Activated CD4-positive, alpha-beta T cell treated with anti-CD3 and anti-CD28 coated beads for 48 hours (primary cell): ENCODE data around the gene TRIM54.
"Not testable (repeated sequence)": the region's sequence is repeated elsewhere in the genome, so short reads cannot be mapped to it uniquely, and the experiment has no call there.

ENCODE experiments used
- DNase-seq: peaks from one replicate; pipeline ENCODE4 v3.0.0-alpha.2; 2020

Gene TRIM54

DNA sequence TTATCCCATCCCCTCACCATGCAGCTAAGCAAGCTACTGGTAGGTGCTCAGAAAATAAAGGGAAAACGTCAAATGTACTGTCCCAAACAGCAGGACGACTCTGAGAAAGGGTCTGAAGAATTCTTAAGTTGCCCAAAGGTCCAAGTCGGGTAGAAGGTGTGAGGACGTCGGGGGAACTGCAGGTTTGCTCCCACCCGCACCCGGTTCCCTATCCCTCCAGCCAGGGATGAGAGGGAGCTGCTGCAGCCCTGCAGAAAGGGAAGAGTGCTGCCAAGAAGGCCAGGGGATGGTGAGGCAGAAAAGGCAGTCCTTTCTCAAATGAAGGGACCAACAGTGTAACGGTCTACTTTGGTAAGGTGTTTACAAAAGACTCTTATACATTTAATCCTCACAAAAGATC lies 32.9 kb downstream of the TRIM54 start:
- no peak for DNase-seq

DNA sequence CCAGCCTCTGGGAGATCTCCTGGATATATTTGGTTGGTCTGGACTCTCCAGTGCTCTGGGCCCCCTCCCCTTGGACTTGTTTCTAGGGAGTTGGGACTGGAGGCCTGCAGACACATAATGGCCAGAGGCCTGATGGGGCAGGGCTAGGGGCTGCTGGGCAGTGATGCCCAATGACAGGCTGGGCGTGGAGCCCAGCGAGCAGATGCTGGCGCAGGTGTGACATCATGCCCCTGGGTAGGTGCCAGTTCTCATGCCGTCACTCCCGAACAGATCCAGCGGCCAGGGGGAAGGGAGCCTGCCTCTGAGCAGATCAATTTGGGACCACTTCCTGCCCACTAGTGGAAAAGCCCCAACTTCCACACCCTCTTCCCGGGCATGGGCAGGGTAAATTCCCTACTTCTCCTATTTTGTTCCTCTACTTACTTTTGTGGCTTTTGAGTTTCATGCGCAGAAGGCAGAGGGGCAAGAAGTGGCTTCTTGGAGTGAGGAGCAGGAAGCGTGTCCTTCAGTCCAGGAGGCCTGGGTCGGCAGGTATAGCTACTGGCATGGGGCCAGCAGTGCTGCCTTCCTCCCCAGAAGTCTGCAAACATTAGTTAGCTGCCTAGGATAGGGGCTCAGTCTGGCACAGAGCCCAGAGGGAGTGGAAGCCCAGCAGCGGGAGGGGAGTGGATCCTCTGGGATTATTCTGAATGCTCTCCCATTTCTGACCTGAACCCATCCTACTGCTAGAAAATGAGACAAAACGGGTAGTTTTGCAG lies 34.6 kb downstream of the TRIM54 start:
- no peak for DNase-seq

DNA sequence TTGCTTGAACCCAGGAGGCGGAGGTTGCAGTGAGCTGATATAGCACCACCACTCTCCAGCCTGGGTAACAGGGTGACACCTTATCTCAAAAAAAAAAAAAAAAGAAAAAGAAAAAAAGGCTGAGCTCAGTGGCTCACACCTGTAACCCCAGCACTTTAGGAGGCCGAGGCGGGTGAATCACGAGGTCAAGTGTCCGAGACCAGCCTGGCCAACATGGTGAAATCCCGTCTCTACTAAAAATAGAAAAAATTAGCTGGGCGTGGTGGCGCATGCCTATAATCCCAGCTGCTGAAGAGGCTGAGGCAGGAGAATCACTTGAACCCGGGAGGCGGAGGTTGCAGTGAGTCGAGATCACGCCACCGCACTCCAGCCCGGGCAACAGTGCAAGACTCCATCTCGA lies 37.6 kb downstream of the TRIM54 start:
- not testable (repeated sequence) for DNase-seq

DNA sequence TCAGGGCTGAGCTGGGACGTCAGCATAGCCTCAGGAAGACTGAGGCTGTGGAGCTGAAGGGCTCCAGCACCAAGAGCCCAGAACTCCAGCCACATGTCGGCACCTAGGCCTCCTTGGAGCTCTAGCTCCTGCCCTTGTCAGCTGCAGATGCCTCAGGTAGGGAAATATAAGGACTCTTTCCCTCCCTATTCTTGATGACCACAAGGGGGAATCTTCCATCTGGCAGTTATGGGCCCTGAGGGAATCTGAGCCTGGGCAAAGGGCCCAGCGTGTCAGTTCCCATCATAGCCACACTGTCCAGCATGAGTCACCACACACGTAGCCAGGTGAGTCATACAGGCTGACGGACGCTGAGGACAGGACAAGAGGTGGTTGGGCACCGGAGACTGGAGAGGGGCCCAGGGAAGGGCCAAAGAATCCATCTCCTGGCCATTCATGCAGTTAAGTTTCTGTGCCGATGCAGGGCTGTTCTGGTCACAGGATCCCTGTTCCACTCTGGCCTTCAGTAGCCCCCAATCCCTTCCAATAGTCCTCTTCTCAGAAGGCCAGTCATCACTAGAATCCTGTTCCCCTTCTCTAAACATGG lies 38.8 kb downstream of the TRIM54 start:
- no peak for DNase-seq

DNA sequence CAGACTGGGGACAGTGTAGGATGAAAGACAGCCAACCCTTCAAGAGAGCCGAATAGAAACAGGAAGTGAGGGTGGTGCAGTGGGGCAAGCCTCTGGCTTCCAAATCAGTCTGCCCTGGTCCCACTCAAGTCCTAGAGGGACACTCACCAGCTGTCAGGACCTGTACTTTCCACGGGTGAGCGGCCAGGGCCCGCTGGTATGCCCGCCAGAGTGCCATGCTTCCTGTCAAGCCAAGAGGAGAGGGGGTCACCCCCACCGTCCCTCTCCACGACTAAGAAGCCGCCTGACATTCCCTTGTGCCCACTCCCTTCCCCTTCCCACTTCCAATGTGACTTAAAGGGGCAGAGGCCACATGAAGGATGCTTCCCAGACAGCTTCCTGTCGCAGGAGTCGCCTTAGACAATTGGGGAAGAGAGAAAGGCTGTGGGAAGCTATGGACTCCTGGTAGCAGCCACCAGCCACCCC lies 40.1 kb downstream of the TRIM54 start:
- DNase-seq = no peak

DNA sequence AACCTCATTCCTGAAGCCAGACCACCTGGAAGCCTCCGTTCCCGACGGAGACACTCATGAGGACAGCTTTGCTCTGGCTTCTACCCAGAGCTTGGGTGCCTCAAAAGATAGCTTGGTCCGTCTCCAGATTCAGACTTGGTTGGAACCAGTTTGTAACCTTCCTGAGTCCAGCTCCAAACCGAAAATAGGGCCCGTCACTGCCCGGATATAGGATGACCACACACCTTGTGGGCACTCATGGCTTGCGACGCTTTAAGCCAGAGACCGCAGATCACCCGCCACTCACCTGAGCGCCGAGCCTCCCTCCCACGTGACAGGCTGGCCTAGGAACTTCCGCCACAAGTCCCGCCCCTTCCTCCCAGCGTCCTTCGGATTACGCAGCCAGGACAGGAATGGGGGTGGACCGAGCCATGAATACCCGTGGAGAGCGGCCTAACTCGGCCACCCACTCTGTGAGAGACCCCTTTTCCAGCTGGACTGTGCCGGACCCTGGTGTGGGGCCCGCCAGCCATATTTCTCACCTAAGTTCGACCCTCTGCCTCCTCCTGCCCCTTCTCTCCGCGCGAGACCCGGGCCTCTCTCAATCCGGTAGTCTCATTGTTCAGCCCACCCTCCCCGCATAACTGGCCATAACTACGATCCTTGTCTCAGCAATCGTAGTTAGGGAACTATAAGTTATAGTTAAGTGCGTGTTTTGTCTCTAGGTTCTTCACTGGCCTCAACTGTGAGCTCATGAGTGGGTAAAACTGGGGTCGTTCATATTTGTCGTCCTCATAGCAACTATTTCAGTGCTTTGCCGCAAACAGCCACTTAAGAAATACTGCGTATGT lies 40.8 kb downstream of the TRIM54 start, which contains the start of gene MPV17:
TSS of gene MPV17 (minus strand) at position 332 of the 830 bp plus-strand sequence. CDS start 580 bp downstream, outside the sequence.
- DNase-seq = peak; percentile 93

DNA sequence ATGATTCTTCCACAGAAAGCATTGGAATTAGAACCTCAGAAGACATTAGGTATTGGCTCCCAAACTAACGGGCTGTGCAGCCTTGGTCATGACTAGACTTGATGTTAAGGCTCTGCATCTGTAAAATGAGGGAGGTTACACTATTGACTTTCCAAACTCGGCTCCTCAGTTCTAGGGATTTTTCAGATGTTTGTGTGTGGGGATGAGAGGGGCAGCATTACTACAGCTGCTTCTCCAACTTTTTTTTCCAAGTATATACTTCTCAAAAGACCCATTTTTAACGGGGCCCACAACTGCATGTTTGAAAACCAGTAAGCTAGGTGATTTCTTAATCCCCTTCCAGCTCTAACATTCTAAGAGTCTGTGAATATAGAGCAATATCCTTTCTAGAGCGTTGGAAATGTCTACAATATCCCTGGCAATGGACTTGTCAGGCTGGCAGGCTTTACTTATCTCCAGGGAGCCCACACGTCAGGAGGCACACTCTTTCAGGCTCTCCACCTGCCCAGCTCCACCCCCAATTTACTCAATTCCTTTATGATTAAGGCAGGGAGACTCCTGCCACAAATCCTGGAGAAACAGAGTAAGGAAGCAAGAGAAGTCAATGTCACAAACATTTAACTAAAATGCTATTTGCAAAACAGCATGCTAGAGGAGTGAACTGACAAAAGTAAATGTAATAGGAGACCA lies 41.5 kb downstream of the TRIM54 start:
- DNase-seq = no peak

DNA sequence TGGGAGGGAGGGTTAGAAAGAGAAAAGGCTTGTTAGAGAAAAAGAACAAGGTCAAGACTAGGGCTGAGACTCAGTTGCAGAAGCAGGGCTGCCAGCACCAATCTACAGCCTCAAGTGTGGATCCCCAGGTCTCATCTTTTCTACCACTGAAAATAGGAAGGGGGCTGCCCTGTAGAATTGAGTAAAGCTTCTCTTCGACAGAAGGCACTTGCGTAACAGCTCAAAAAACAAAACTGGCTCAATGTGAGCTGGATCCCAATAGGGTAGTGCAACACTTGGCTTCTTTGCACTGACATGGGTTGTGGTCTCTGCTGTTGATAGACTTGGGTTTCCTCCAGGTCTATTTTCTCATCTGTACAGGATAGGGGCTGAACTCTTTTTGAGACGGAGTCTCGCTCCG lies 42.5 kb downstream of the TRIM54 start:
- no peak for DNase-seq

DNA sequence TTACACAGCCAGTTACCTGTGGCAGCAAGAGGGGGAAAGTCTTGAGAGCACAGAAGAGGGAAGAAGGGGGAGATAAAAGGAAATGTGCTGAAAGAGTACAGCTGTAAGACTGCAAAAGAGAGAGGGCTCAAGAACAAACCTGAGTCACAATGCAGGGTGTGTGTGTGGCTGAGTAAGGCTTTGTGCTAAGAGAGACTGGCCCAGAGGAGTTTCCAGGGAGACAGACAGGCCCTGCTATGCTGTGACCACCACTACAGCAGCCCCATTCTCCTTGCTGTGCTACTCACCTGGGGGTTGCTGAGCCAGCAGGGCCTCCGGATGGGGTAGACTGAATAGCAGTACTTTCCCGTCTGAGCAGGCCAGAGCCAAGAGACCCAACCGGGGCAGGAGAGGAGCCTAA lies 53.1 kb downstream of the TRIM54 start:
- no peak for DNase-seq

DNA sequence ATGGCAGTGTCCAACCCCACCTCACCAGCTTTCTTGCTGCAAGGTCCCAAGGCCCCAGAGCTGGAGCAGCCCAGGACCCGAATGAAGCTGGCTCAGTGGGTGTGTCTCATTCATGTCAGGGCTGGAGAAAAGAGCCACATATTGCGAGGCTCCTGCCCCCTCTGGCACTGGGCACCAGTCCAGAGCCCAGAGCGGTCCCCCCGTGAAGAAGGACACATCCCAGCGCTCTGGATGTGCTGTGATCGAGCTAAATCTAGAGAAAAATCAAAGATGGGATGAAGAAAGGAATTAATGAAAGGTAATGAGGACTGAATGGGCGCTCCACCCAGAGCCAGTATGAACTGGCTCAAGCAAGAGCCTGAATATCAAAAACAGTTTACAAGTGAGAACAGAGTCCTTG lies 53.9 kb downstream of the TRIM54 start:
- DNase-seq = no peak

DNA sequence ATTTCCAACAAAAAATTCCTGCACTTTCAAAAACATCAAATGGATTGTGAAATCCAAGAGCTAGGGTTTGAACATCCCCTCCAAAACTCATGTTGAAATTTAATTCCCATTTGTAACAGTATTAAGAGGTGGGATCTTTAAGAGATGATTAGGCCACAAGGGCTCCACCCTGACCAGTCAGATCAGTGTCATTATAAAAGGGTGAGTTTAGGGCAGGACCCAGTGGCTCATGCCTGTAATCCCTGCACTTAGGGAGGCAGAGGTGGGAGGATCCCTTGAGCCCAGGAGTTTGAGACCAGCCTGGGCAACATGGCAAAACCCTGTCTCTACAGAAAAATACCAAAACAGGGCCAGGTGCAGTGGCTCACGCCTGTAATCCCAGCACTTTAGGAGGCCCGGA lies 65.4 kb downstream of the TRIM54 start:
- no peak for DNase-seq

DNA sequence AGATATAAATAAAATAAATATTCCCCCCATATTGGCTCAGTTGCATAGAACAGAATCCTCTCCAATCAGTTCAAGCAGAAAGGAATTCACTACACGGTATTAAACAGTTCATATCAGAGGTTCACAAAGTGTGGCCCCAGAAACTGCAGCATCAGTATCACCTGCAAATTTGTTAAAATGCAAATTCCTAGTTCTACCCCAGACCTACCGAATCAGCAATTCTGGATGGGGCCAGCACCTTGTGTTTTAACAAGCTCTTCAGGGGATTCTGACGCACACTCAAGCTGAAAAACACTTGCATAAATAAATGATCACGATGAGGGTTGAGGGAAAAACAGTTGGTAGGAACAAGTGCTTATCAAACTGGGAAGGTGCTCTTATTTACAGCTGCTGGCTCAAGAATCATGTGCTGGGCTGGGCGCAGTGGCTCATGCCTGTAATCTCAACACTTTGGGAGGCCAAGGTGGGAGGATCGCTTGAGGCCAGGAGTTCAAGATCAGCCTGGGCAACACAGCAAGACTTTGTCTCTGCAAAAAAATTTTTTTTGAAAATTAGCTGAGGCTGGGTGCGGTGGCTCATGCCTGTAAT lies 68.0 kb downstream of the TRIM54 start:
- no peak for DNase-seq

DNA sequence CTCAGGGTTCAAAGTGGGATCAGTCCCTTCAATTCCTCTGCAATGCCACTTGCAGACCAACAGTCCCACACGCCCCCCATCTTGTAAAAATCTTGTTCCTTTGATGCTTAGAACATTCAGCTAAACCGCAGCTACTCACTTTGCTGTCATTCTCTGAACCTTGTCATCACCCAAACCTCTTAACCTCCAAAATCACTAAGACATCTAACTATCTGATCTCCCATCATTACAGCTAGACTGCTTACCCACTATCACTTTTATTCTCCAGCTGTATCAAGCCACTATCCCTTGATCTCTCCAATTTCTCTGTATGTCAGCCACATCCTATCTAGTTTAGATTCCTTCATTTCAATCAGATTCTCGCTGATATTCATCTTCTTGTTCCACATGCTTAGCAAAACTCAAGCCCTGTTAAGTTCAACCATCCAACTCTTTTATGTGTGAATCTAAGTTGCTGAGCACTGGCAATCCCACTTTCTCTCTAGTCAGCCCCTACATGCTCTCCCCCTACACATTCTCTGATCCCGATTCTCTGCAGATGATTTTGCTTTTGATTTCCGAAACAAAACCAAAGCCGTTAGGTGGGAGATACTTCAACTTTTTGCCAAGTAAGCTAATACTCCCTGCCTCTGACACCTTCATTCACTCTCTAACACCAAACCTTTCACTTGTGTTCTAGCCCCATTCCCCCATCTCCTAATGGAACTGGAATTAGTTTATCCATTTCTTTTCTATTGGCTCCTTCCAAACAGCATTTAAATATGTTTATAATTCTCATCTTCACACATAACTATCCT lies 69.8 kb downstream of the TRIM54 start:
- DNase-seq = peak; percentile 23

DNA sequence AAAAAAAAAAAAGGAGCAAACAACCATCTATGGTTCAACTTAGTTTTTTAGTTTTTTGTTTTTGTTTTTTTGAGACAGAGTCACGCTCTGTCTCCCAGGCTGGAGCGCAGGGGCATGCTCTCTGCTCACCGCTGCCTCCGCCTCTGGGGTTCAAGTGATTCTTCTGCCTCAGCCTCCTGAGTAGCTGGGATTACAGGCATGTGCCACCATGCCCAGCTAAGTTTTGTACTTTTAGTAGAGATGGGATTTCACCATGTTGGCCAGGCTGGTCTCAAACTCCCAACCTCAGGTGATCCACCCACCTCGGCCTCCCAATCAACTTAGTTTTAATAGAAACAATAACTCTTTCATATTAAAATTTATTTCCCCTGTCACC lies 71.1 kb downstream of the TRIM54 start:
- DNase-seq = not testable (repeated sequence)

DNA sequence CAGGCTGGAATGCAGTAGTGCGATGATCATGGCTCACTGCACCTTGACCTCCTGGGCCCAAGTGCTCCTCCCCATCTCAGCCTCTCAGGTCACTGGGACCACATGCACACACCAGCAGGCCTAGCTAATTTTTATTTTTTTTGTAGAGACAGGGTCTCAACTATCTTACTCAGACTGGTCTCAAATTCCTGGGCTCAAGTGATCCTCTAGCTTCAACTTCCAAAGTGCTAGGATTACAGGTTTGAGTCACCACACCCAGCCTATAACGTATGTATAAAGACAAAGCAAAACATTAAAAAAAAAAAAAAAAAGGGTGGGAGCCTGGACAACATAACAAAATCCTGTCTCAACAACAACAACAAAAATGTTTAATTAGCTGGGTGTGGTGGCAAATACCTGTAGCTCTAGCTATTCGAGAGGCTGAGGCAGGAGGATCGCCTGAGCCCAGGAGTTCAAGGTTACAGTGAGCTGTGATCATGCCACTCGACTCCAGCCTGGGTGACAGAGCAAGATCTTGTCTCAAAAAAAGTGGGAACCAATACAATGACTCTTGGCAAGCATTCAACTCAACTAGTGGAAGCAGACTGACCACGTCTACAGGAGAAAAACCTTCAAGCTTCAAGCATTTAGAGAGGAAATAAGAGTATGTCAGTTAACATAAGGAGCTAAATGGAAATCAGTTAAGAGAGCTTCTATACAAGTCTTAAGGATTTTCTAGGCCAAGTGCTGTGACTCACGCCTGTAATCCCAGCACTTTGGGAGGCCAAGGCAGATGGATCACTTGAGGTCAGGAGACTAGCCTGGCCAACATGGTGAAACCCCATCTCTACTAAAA lies 71.8 kb downstream of the TRIM54 start:
- no peak for DNase-seq

DNA sequence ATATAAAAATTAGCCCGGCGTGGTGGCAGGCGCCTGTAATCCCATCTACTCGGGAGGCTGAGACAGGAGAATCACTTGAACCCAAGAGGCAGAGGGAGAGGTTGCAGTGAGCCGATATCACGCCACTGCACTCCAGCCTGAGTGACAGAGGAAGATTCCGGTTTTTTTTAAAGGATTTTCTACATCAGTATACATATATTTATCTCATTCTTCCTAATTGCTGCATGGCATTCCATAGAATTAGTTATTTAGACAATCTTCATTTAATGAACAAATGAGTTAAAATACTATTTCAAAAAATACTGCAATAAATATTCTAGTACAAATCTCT lies 72.3 kb downstream of the TRIM54 start:
- DNase-seq = no peak

DNA sequence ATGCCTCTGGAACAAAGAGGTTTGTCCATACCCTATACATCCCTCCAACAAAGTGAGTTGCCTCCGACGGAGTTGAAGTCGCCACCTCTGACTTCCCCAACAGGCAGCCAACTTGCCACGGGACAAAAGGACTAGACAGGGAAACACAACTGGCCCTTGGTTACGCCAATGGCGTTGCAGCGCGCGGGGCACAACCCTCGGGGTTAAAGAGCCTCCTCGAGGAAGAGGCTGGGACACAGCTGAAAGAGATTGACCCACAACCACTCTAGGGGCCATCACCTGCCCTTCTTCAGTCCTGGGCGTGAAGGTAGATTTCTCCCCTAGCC lies 73.8 kb downstream of the TRIM54 start:
- DNase-seq = no peak

DNA sequence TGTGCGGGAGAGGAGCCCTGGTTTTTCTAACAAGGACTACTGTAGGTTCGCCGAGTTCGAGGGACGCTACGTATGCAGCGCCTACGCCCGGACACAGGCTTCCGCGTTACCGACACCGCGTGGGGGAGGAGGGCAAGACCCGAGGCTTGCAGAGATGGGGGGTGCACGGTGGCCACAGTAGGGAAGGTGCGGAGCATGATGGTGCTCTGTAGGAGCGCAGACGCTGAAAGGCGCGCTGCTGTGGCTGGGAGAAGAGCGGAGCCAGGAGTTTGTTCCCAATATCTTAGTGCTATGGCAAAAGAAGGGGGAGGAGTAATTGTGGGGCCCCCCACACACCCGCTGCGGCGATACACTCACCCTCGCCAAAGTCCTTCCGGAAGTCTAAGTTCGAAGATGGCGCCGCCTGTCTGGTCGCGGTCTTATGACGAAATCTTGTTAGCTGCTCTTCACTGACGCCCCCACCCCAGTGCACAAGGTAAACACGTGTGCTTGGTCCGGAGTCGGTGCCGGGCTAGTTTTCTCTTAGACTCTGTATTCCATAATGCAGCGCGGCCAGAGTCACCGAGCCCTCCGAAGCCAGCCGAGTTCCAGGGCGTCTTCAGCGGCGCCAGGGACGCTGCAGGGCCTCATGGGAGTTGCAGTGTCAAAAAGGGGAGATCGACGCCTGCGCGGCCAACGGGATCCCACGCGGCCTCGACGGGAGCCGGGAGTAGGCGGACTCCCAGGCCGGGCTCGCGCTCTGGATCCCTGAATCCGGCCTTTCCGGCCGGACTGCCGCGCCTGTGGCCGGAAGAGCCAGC lies 74.4 kb downstream of the TRIM54 start, which contains the start of gene GTF3C2:
TSS of gene GTF3C2 (minus strand) at position 383 of the 800 bp plus-strand sequence. CDS start 13,210 bp downstream, outside the sequence.
- DNase-seq = peak; percentile 96
